ENCODE data around the gene GMDS. TPM values are rescaled to one million over a fixed set of nuclear protein-coding genes. Genes with fewer than 3 reads are reported as not detected.

GMDS gene
- total RNA-seq, 6 experiments from 2014 or later: 13.2 to 18.0 (median 14.7) TPM

GRCh38 chr6:1593286-1593957 is 652.0 kb downstream of the GMDS start:
- no peak overlapping the region for H3K27ac Mint-ChIP-seq
- no peak for DNase-seq
- H3K4me1 Mint-ChIP-seq (ENCODE audit: low read depth): peaks cover 16% of the 10 kb centered on the region
- TF ChIP-seq CTCF (IDR thresholded peaks at IDR 0.05): no peak
- no peak overlapping the region for H3K4me3 Mint-ChIP-seq
- H3K36me3 Mint-ChIP-seq (ENCODE audit: low read depth): no peaks in the 10 kb centered on the region
- H3K27me3 Mint-ChIP-seq (ENCODE audit: insufficient read depth): peaks cover 29% of the 10 kb centered on the region
- H3K9me3 Mint-ChIP-seq: no peaks in the 10 kb centered on the region

- H3K4me1 Mint-ChIP-seq (ENCODE audit: low read depth): peaks cover 11% of the 10 kb centered on the region
- no peak for DNase-seq
- TF ChIP-seq CTCF (IDR thresholded peaks at IDR 0.05): no peak
- H3K36me3 Mint-ChIP-seq (ENCODE audit: low read depth): no peaks in the 10 kb centered on the region
- no peak overlapping the region for H3K27ac Mint-ChIP-seq
- H3K9me3 Mint-ChIP-seq: no peaks in the 10 kb centered on the region
- peaks cover 29% of the 10 kb centered on the region for H3K27me3 Mint-ChIP-seq (ENCODE audit: insufficient read depth)
- H3K4me3 Mint-ChIP-seq: no peak overlapping the region
These were observed 652.6 kb downstream of the GMDS start for GRCh38 chr6:1592852-1593251.

- Mint-ChIP-seq H3K27ac (no peak overlapping the region), H3K9me3 (no peaks in the 10 kb centered on the region), H3K27me3 (ENCODE audit: insufficient read depth) (peaks cover 31% of the 10 kb centered on the region), H3K4me1 (ENCODE audit: low read depth) (peaks cover 5% of the 10 kb centered on the region; the same call in 1 of the 2 replicates), H3K36me3 (ENCODE audit: low read depth) (no peaks in the 10 kb centered on the region), H3K4me3 (no peak overlapping the region)
- TF ChIP-seq CTCF (IDR thresholded peaks at IDR 0.05): no peak
- no peak for DNase-seq
These were observed 653.5 kb downstream of the GMDS start for GRCh38 chr6:1591926-1592325.

GRCh38 chr6:1591243-1591642 is 654.2 kb downstream of the GMDS start:
- no peak for TF ChIP-seq CTCF (IDR thresholded peaks at IDR 0.05)
- Mint-ChIP-seq H3K27me3 (ENCODE audit: insufficient read depth) (peaks cover 28% of the 10 kb centered on the region), H3K4me3 (no peak overlapping the region), H3K27ac (no peak overlapping the region), H3K4me1 (ENCODE audit: low read depth) (peaks cover 4% of the 10 kb centered on the region; the same call in 1 of the 2 replicates), H3K9me3 (no peaks in the 10 kb centered on the region), H3K36me3 (ENCODE audit: low read depth) (no peaks in the 10 kb centered on the region)
- DNase-seq: no peak

GRCh38 chr6:1590580-1590979 is 654.8 kb downstream of the GMDS start:
- H3K36me3 Mint-ChIP-seq (ENCODE audit: low read depth): no peaks in the 10 kb centered on the region
- no peak for DNase-seq
- H3K4me1 Mint-ChIP-seq (ENCODE audit: low read depth): no peaks in the 10 kb centered on the region
- no peak for TF ChIP-seq CTCF (IDR thresholded peaks at IDR 0.05)
- H3K4me3 Mint-ChIP-seq: no peak overlapping the region
- H3K27me3 Mint-ChIP-seq (ENCODE audit: insufficient read depth): peaks cover 26% of the 10 kb centered on the region
- no peak overlapping the region for H3K27ac Mint-ChIP-seq
- no peaks in the 10 kb centered on the region for H3K9me3 Mint-ChIP-seq
